ENCODE measurements around the gene C16orf87.
A peak's percentile ranks its signal among the peaks of the same experiment; 100 is the strongest.

Gene C16orf87

DNA sequence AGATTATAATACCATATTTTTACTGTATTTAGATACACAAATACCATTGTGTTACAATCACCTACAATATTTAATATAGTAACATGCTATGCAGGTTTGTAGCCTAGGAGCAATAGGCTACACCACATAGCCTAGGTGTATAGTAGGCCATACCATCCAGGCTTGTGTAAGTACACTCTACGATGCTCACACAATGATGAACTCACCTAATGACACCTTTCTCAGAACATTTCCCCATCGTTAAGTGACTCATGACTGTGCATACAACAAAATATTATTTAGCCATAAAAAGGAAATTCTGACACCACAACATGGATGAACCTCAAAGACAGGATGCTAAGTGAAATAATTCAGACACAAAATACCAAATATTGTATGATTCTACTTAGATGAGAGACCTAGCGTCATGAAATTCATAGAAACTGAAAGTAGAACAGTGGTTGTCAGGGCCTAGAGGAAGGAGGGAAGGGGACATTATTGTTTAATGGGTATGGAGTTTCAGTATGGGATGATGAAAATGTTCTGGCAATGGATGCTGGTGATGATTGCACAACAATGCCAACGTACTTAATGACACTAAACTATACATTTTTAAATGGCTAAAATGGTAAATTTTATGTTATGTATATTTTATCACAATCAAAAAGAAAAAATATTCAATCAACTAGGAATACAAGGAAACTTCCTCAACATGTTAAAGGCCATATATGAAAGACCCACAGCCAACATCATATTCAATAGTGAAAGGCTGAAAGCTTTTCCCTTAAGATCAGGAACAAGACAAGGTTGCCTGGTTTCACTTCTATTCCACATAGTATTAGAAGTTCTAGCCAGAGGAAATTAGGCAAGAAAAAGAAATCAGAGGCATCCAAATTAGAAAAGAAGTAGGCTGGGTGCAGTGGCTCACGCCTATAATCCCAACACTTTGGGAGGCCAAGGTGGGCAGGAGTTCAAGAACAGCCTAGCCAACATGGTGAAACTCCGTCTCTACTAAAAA, 5.9 kb upstream of the C16orf87 start:
- Histone ChIP-seq H3K27me3 (ENCODE audit: insufficient read depth, poor library complexity, severe bottlenecking) (no peaks in the 10 kb centered on the region), H3K4me3 (replicated peaks; ENCODE audit: insufficient read depth, low read length) (no peak overlapping the region), H3K27ac (replicated peaks) (no peak overlapping the region)
- TF ChIP-seq, protein P1, sequence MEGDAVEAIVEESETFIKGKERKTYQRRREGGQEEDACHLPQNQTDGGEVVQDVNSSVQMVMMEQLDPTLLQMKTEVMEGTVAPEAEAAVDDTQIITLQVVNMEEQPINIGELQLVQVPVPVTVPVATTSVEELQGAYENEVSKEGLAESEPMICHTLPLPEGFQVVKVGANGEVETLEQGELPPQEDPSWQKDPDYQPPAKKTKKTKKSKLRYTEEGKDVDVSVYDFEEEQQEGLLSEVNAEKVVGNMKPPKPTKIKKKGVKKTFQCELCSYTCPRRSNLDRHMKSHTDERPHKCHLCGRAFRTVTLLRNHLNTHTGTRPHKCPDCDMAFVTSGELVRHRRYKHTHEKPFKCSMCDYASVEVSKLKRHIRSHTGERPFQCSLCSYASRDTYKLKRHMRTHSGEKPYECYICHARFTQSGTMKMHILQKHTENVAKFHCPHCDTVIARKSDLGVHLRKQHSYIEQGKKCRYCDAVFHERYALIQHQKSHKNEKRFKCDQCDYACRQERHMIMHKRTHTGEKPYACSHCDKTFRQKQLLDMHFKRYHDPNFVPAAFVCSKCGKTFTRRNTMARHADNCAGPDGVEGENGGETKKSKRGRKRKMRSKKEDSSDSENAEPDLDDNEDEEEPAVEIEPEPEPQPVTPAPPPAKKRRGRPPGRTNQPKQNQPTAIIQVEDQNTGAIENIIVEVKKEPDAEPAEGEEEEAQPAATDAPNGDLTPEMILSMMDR (IDR thresholded peaks at IDR 0.05; ENCODE audit: insufficient read depth, low read length) = no peak
- TF ChIP-seq, protein P2, sequence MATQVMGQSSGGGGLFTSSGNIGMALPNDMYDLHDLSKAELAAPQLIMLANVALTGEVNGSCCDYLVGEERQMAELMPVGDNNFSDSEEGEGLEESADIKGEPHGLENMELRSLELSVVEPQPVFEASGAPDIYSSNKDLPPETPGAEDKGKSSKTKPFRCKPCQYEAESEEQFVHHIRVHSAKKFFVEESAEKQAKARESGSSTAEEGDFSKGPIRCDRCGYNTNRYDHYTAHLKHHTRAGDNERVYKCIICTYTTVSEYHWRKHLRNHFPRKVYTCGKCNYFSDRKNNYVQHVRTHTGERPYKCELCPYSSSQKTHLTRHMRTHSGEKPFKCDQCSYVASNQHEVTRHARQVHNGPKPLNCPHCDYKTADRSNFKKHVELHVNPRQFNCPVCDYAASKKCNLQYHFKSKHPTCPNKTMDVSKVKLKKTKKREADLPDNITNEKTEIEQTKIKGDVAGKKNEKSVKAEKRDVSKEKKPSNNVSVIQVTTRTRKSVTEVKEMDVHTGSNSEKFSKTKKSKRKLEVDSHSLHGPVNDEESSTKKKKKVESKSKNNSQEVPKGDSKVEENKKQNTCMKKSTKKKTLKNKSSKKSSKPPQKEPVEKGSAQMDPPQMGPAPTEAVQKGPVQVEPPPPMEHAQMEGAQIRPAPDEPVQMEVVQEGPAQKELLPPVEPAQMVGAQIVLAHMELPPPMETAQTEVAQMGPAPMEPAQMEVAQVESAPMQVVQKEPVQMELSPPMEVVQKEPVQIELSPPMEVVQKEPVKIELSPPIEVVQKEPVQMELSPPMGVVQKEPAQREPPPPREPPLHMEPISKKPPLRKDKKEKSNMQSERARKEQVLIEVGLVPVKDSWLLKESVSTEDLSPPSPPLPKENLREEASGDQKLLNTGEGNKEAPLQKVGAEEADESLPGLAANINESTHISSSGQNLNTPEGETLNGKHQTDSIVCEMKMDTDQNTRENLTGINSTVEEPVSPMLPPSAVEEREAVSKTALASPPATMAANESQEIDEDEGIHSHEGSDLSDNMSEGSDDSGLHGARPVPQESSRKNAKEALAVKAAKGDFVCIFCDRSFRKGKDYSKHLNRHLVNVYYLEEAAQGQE (IDR thresholded peaks at IDR 0.05; ENCODE audit: insufficient replicate concordance, low read depth) = no peak
- TF ChIP-seq GABPA (IDR thresholded peaks at IDR 0.05; ENCODE audit: low read depth) (no peak), POLR2AphosphoS5 (IDR thresholded peaks at IDR 0.05; ENCODE audit: low read depth) (no peak), SPI1 (IDR thresholded peaks at IDR 0.05; ENCODE audit: borderline replicate concordance, low read depth) (no peak)
- peak in 1 of 2 experiments; percentile 47 for DNase-seq (ENCODE audit: low read depth in 1 of 2, low spot score in 1 of 2)

DNA sequence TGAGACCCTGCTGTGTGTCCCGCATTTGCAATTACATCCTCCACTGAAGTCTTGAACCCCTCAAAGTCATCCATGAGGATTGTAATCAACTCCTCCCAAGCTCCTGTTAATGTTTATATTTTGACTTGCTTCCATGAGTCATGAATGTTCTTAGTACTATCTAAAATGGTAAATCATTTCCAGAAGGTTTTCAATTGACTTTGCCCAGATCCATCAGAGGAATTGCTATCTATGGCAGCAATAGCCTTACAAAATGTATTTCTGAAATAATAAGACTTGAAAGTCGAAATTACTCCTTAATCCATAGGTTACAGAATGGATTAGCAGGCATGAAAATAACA, 2.5 kb upstream of the C16orf87 start:
- no peak overlapping the region for H3K27ac ChIP-seq (replicated peaks)
- no peak for TF ChIP-seq GABPA (IDR thresholded peaks at IDR 0.05; ENCODE audit: low read depth)
- no peak for TF ChIP-seq POLR2AphosphoS5 (IDR thresholded peaks at IDR 0.05; ENCODE audit: low read depth)
- no peak for TF ChIP-seq SPI1 (IDR thresholded peaks at IDR 0.05; ENCODE audit: borderline replicate concordance, low read depth)
- TF ChIP-seq, protein P1 (IDR thresholded peaks at IDR 0.05; ENCODE audit: insufficient read depth, low read length) = no peak
- TF ChIP-seq, protein P2 (IDR thresholded peaks at IDR 0.05; ENCODE audit: insufficient replicate concordance, low read depth) = no peak
- no peaks in the 10 kb centered on the region for H3K27me3 ChIP-seq (ENCODE audit: insufficient read depth, poor library complexity, severe bottlenecking)
- no peak for DNase-seq (ENCODE audit: low read depth in 1 of 2, low spot score in 1 of 2)
- H3K4me3 ChIP-seq (replicated peaks; ENCODE audit: insufficient read depth, low read length) = no peak overlapping the region

DNA sequence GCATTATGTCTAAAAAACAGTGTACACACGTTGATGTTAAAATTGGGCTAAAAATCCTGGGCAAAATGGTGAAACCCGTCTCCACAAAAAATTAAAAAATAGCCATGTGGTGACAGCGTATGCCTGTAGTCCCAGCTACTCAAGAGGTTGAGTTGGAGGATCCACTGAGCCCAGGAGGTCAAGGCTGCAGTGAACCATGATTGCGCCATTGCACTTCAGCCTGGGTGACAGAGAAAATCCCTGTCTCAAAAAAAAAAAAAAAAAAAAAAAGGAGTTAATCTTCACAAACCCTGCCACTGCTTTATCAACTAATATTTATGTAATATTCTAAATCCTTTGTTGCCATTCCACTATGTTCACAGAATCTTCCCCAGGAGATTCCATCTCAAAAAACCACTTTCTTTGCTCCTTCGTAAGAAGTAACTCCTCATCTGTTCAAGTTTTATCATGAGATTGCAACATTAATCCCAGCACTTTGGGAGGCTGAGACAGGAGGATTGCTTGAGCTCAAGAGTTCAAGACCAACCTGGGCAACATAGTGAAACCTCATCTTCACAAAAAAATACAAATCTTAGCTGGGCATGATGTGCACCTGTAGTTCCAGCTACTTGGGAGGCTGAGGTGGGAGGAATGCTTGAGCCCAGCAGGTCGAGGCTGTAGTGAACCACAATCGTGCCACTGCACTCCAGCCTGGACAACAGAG, 1.9 kb upstream of the C16orf87 start:
- no peak for TF ChIP-seq POLR2AphosphoS5 (IDR thresholded peaks at IDR 0.05; ENCODE audit: low read depth)
- TF ChIP-seq, protein P1 (IDR thresholded peaks at IDR 0.05; ENCODE audit: insufficient read depth, low read length) = no peak
- TF ChIP-seq, protein P2 (IDR thresholded peaks at IDR 0.05; ENCODE audit: insufficient replicate concordance, low read depth) = no peak
- TF ChIP-seq SPI1 (IDR thresholded peaks at IDR 0.05; ENCODE audit: borderline replicate concordance, low read depth) = no peak
- no peak for TF ChIP-seq GABPA (IDR thresholded peaks at IDR 0.05; ENCODE audit: low read depth)
- peak in 1 of 2 experiments; percentile 28 for DNase-seq (ENCODE audit: low read depth in 1 of 2, low spot score in 1 of 2)
- Histone ChIP-seq H3K27me3 (ENCODE audit: insufficient read depth, poor library complexity, severe bottlenecking) (no peaks in the 10 kb centered on the region), H3K4me3 (replicated peaks; ENCODE audit: insufficient read depth, low read length) (no peak overlapping the region), H3K27ac (replicated peaks) (no peak overlapping the region)

Data from HL-60 (cell line).